Measurements from ENCODE around the gene CST9L.

- TF ChIP-seq POLR2A (IDR thresholded peaks at IDR 0.05): no peak
- TF ChIP-seq CTCF (IDR thresholded peaks at IDR 0.05): no peak
Observed at GRCh38 chr20:23550227-23550626, 18.1 kb downstream of the CST9L start.
